Measurements from ENCODE around the gene NR3C1.

DNA sequence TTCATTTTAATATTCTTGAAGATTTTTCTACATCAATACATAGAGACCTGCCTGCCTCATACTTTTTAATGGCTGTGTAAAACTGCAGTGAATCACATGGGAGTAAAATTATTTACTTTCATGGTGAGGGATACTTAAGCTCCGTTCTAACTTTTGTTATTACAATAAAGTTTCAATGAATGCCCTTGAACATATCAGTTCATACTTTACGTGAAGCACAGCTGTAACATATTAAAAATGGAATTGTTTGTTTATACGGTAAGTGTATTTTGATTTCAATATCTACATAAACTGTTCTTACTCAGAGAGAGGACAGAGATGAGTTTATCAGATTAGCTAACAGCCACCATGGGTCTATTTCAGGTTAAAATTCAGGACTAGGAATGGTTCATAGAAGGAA is 155.1 kb downstream of the NR3C1 start:
- TF ChIP-seq POLR2A (IDR thresholded peaks at IDR 0.05; ENCODE audit: borderline replicate concordance, extremely low read depth, insufficient read depth, insufficient read length): no peak
- TF ChIP-seq RAD21 (IDR thresholded peaks at IDR 0.05; ENCODE audit: low read depth): no peak
- no peak for TF ChIP-seq JUND (IDR thresholded peaks at IDR 0.05)
- TF ChIP-seq, protein P1, sequence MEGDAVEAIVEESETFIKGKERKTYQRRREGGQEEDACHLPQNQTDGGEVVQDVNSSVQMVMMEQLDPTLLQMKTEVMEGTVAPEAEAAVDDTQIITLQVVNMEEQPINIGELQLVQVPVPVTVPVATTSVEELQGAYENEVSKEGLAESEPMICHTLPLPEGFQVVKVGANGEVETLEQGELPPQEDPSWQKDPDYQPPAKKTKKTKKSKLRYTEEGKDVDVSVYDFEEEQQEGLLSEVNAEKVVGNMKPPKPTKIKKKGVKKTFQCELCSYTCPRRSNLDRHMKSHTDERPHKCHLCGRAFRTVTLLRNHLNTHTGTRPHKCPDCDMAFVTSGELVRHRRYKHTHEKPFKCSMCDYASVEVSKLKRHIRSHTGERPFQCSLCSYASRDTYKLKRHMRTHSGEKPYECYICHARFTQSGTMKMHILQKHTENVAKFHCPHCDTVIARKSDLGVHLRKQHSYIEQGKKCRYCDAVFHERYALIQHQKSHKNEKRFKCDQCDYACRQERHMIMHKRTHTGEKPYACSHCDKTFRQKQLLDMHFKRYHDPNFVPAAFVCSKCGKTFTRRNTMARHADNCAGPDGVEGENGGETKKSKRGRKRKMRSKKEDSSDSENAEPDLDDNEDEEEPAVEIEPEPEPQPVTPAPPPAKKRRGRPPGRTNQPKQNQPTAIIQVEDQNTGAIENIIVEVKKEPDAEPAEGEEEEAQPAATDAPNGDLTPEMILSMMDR (IDR thresholded peaks at IDR 0.05 in 2 of 3, conservative IDR thresholded peaks at IDR 0.05 in 1 of 3; ENCODE audit: borderline replicate concordance in 1 of 3, insufficient read depth in 1 of 3, low read depth in 2 of 3, low read length in 2 of 3): no peak
- no peak for TF ChIP-seq SRF (IDR thresholded peaks at IDR 0.05; ENCODE audit: low read depth)

Data from HCT116 (cell line).